HCT116 (cell line): ENCODE data around the gene ABCC9. TPM values are rescaled to one million over a fixed set of nuclear protein-coding genes. Genes with fewer than 3 reads are reported as not detected.

Experiments used
- ATAC-seq: fragments of 200-7000 bp; cut with Tn5 transposase; 2 replicates; pipeline ENCODE4 v1.9.1; 2020; ENCODE audit warnings: mild to moderate bottlenecking, moderate library complexity
- BruUV-seq: library from RNA; stranded (reverse); fragments of 400-500 nt; replicated peaks from 2 replicates; lab custom pipeline; 2021; lab: Mats Ljungman, UMichigan
- CTCF ChIA-PET: fragments of 300-600 bp; sonication (Branson Sonifier 250); formaldehyde crosslinking; loops from one replicate; lab custom pipeline; 2021; ENCODE audit warnings: antibody characterized with exemption; lab: Charles Lee
- POLR2A ChIA-PET: fragments of 300-600, 350-600 bp; sonication (Branson Sonifier 250); formaldehyde crosslinking; loops from one replicate; lab custom pipeline; 2021; ENCODE audit warnings: antibody characterized with exemption; lab: Charles Lee
- RAD21 ChIA-PET, 2 experiments: fragments of 300-600 bp; sonication (Branson Sonifier 250); formaldehyde crosslinking; loops; one replicate each; lab custom pipeline; 2023; ENCODE audit warnings: low total read pairs in 2 of 2; ENCODE audit not compliant: uncharacterized antibody in 2 of 2, unreplicated experiment in 2 of 2, low non-redundant PET in 1 of 2; lab: Charles Lee
- DNase-seq: peaks from one replicate; pipeline ENCODE4 v3.0.0-alpha.2; 2010; ENCODE audit warnings: low read depth, low spot score
- H2AFZ ChIP-seq: fragments of 200-600 bp; shearing (Covaris generic), sonication (generic); 2 replicates; pipeline ENCODE4 v1.6.1; 2017; ENCODE audit warnings: low read depth, mixed run types, mixed read lengths, antibody characterized with exemption, low read length; ENCODE audit not compliant: poor library complexity, severe bottlenecking
- H3K27ac ChIP-seq: 2 replicates; pipeline ENCODE4 v1.5.1; 2012; ENCODE audit warnings: low read depth, low read length
- H3K27me3 ChIP-seq: fragments of 200-600 bp; sonication (generic); 2 replicates; pipeline ENCODE4 v1.6.1; 2016; ENCODE audit warnings: mixed run types, low read length, mixed read lengths; ENCODE audit not compliant: insufficient read depth
- H3K36me3 ChIP-seq, 2 experiments: fragments of 200-500 bp in 1 of 2; fragments of 200-600 bp in 1 of 2; sonication (Bioruptor generic) in 1 of 2; sonication (generic) in 1 of 2; 2 replicates each; pipeline versions ENCODE4 v1.5.1 to v1.6.1; 2014 to 2016; ENCODE audit warnings: low read length in 2 of 2, inconsistent platforms in 1 of 2, mixed read lengths in 1 of 2, mixed run types in 1 of 2; ENCODE audit not compliant: insufficient read depth in 2 of 2, control insufficient read depth in 1 of 2
- H3K4me1 ChIP-seq, 2 experiments: fragments of 200-600 bp in 1 of 2; sonication (generic) in 1 of 2; 2 replicates each; pipeline versions ENCODE4 v1.5.1 to v1.6.1; 2012 to 2017; ENCODE audit warnings: low read length in 2 of 2, inconsistent platforms in 1 of 2, mild to moderate bottlenecking in 1 of 2, mixed read lengths in 1 of 2, mixed run types in 1 of 2, moderate library complexity in 1 of 2; ENCODE audit not compliant: insufficient read depth in 2 of 2, control insufficient read depth in 1 of 2
- H3K4me2 ChIP-seq: fragments of 200-600 bp; sonication (generic); 2 replicates; pipeline ENCODE4 v1.6.1; 2017; ENCODE audit warnings: mixed run types, low read length, mixed read lengths
- H3K4me3 ChIP-seq, 2 experiments: fragments of 200-600 bp in 1 of 2; sonication (generic) in 1 of 2; replicated peaks in 1 of 2; 2 replicates each; pipeline ENCODE4 v1.5.1; 2011 to 2016; ENCODE audit warnings: low read length in 2 of 2, control low read depth in 1 of 2, low read depth in 1 of 2, mild to moderate bottlenecking in 1 of 2, mixed read lengths in 1 of 2, mixed run types in 1 of 2
- H3K79me2 ChIP-seq: fragments of 200-600 bp; sonication (generic); 2 replicates; pipeline ENCODE4 v1.6.1; 2017; ENCODE audit warnings: mild to moderate bottlenecking, mixed run types, low read length, moderate library complexity, mixed read lengths; ENCODE audit not compliant: insufficient read depth
- H3K9ac ChIP-seq: fragments of 200-600 bp; sonication (generic); 2 replicates; pipeline ENCODE4 v1.6.1; 2016; ENCODE audit warnings: low read length, mixed read lengths
- H3K9me2 ChIP-seq: fragments of 200-600 bp; sonication (generic), shearing (Covaris generic); 2 replicates; pipeline ENCODE4 v1.6.1; 2017; ENCODE audit warnings: mixed run types, mild to moderate bottlenecking, moderate library complexity; ENCODE audit not compliant: insufficient read depth
- H3K9me3 ChIP-seq, 2 experiments: fragments of 200-500 bp in 1 of 2; fragments of 200-600 bp in 1 of 2; sonication (Bioruptor generic) in 1 of 2; sonication (generic) in 1 of 2; 2 replicates each; pipeline ENCODE4 v1.6.1; 2014 to 2017; ENCODE audit warnings: low read length in 2 of 2, mixed read lengths in 2 of 2, inconsistent platforms in 1 of 2, low read depth in 1 of 2, mild to moderate bottlenecking in 1 of 2, mixed run types in 1 of 2, moderate library complexity in 1 of 2; ENCODE audit not compliant: control insufficient read depth in 1 of 2, insufficient read depth in 1 of 2
- H4K20me1 ChIP-seq: fragments of 200-600 bp; sonication (generic), shearing (Covaris generic); 2 replicates; pipeline ENCODE4 v1.6.1; 2017; ENCODE audit warnings: mixed run types, mild to moderate bottlenecking, moderate library complexity; ENCODE audit not compliant: insufficient read depth
- CEBPB ChIP-seq: IDR thresholded peaks from 2 replicates; pipeline ENCODE4 v1.6.1; 2012; ENCODE audit warnings: low read depth
- CTCF ChIP-seq, 3 experiments: fragments of 200-600 bp in 1 of 3; sonication (generic) in 1 of 3; IDR thresholded peaks in 2 of 3; conservative IDR thresholded peaks in 1 of 3; 2 replicates each; pipeline ENCODE4 v1.5.1; 2012 to 2017; ENCODE audit warnings: low read depth in 2 of 3, low read length in 2 of 3, antibody characterized with exemption in 1 of 3, borderline replicate concordance in 1 of 3, control low read depth in 1 of 3, mild to moderate bottlenecking in 1 of 3, mixed read lengths in 1 of 3, mixed run types in 1 of 3, moderate library complexity in 1 of 3; ENCODE audit not compliant: insufficient read depth in 1 of 3
- EZH2 ChIP-seq: fragments of 200-600 bp; sonication (generic); IDR thresholded peaks from 2 replicates; pipeline ENCODE4 v1.6.1; 2017; ENCODE audit warnings: antibody characterized with exemption, mixed run types
- EZH2phosphoT487 ChIP-seq: fragments of 200-600 bp; IDR thresholded peaks from 2 replicates; pipeline ENCODE4 v1.6.1; 2018; ENCODE audit warnings: antibody characterized with exemption, borderline replicate concordance
- RAD21 ChIP-seq: IDR thresholded peaks from 2 replicates; pipeline ENCODE4 v1.6.1; 2012; ENCODE audit warnings: low read depth, mild to moderate bottlenecking
- SRF ChIP-seq: IDR thresholded peaks from 2 replicates; pipeline ENCODE4 v1.6.1; 2012; ENCODE audit warnings: low read depth
- YY1 ChIP-seq: IDR thresholded peaks from 2 replicates; pipeline ENCODE4 v1.6.1; 2011; ENCODE audit warnings: low read length, low read depth, moderate library complexity, mild to moderate bottlenecking; ENCODE audit not compliant: insufficient replicate concordance; ENCODE audit errors: extremely low read depth
- intact Hi-C: fragments of 100-400 bp; cut with micrococcal nuclease; formaldehyde crosslinking; loops from 2 replicates; pipeline ENCODE4 v1.10.0; 2022
- total RNA-seq: library from RNA; stranded (reverse); gene quantifications from one replicate; pipeline ENCODE4 v1.2.1, GENCODE V29; 2021; ENCODE audit not compliant: unreplicated experiment

The ABCC9 gene
- total RNA-seq, 1 experiment from 2014 or later, result 0.05 TPM

GRCh38 chr12:21780786-21781185 is 160.4 kb downstream of the ABCC9 start:
- BruUV-seq, result no TSS peak
- Histone ChIP-seq H3K4me2 (no peak overlapping the region), H2AFZ (no peak overlapping the region), H3K9me3 (no peaks in the 10 kb centered on the region), H3K4me1 (no peaks in the 10 kb centered on the region), H3K9ac (no peak overlapping the region), H3K4me3 (no peak overlapping the region), H3K79me2 (no peaks in the 10 kb centered on the region), H3K9me2 (no peaks in the 10 kb centered on the region), H3K27me3 (no peaks in the 10 kb centered on the region), H4K20me1 (no peaks in the 10 kb centered on the region), H3K36me3 (no peaks in the 10 kb centered on the region), H3K27ac (no peak overlapping the region)
- ChIA-PET CTCF (no interaction called here), POLR2A (no interaction called here), RAD21 (no interaction called here)
- DNase-seq (no peak), ATAC-seq (no peak)
- intact Hi-C loops, result no loop called here
- TF ChIP-seq CEBPB (no peak), EZH2 (no peak)

- CTCF ChIA-PET, result no interaction called here
- Histone ChIP-seq H3K79me2 (no peaks in the 10 kb centered on the region), H4K20me1 (no peaks in the 10 kb centered on the region), H3K9me2 (no peaks in the 10 kb centered on the region), H3K27ac (no peak overlapping the region), H3K36me3 (no peaks in the 10 kb centered on the region), H3K4me3 (no peak overlapping the region), H3K4me1 (no peaks in the 10 kb centered on the region), H3K9ac (no peak overlapping the region), H3K4me2 (no peak overlapping the region), H3K9me3 (no peaks in the 10 kb centered on the region), H3K27me3 (no peaks in the 10 kb centered on the region), H2AFZ (no peak overlapping the region)
- BruUV-seq, result no TSS peak
- intact Hi-C loops, result no loop called here
- ATAC-seq (no peak), DNase-seq (no peak)
- POLR2A ChIA-PET, result no interaction called here
- TF ChIP-seq CTCF (IDR thresholded peaks at IDR 0.05 in 2 of 3, conservative IDR thresholded peaks at IDR 0.05 in 1 of 3; ENCODE audit: borderline replicate concordance in 1 of 3, insufficient read depth in 1 of 3, low read depth in 2 of 3, low read length in 2 of 3), result no peak
- TF ChIP-seq SRF, result no peak
- TF ChIP-seq RAD21, result no peak
- no peak for TF ChIP-seq EZH2phosphoT487
- no peak for TF ChIP-seq YY1
- RAD21 ChIA-PET, result no interaction called here
Observed at GRCh38 chr12:21776175-21776574, 165.1 kb downstream of the ABCC9 start.
